OCI-LY7 (cell line): ENCODE measurements around the gene BAAT. TPM values are rescaled to one million over a fixed set of nuclear protein-coding genes. Genes with fewer than 3 reads are reported as not detected.

Experiments used
- BruUV-seq: library from RNA; stranded (reverse); fragments of 400-500 nt; replicated peaks from 2 replicates; lab custom pipeline; 2021; lab: Mats Ljungman, UMichigan
- CTCF ChIA-PET: fragments of 300-600 bp; sonication (Branson Sonifier 250); formaldehyde crosslinking; loops from one replicate; lab custom pipeline; 2022; ENCODE audit warnings: antibody characterized with exemption; ENCODE audit not compliant: unreplicated experiment; lab: Charles Lee
- POLR2A ChIA-PET: fragments of 300-600 bp; sonication (Branson Sonifier 250); formaldehyde crosslinking; loops from one replicate; lab custom pipeline; 2022; ENCODE audit warnings: antibody characterized with exemption; lab: Charles Lee
- DNase-seq: peaks from one replicate; pipeline ENCODE4 v3.0.0-alpha.2; 2015; ENCODE audit warnings: low spot score
- H2AFZ ChIP-seq: fragments of 200-600 bp; sonication (generic), shearing (Covaris generic); 2 replicates; pipeline ENCODE4 v1.6.1; 2014; ENCODE audit warnings: mild to moderate bottlenecking, antibody characterized with exemption, low read length, moderate library complexity
- H3K27ac ChIP-seq: fragments of 200-600 bp; sonication (generic); 2 replicates; pipeline ENCODE4 v1.5.1; 2014; ENCODE audit warnings: mixed run types, low read depth, mild to moderate bottlenecking, moderate library complexity, low read length, inconsistent platforms; ENCODE audit not compliant: poor library complexity, severe bottlenecking
- H3K36me3 ChIP-seq: fragments of 200-600 bp; sonication (generic); 2 replicates; pipeline ENCODE4 v1.6.1; 2014; ENCODE audit warnings: mild to moderate bottlenecking, antibody characterized with exemption, low read length, moderate library complexity, mixed read lengths; ENCODE audit not compliant: insufficient read depth
- H3K4me1 ChIP-seq: fragments of 200-600 bp; sonication (generic); 2 replicates; pipeline ENCODE4 v1.5.1; 2014; ENCODE audit warnings: mild to moderate bottlenecking, low read length; ENCODE audit not compliant: insufficient read depth, poor library complexity, severe bottlenecking
- H3K4me2 ChIP-seq: fragments of 200-600 bp; sonication (generic); 2 replicates; pipeline ENCODE4 v1.6.1; 2014; ENCODE audit warnings: mild to moderate bottlenecking, low read length
- H3K4me3 ChIP-seq: fragments of 200-600 bp; sonication (generic); 2 replicates; pipeline ENCODE4 v1.5.1; 2014; ENCODE audit warnings: mild to moderate bottlenecking, low read depth, low read length; ENCODE audit not compliant: poor library complexity, severe bottlenecking
- H3K79me2 ChIP-seq: fragments of 200-600 bp; sonication (generic); 2 replicates; pipeline ENCODE4 v1.6.1; 2016; ENCODE audit warnings: low read depth, mild to moderate bottlenecking, low read length, moderate library complexity, mixed read lengths; ENCODE audit not compliant: insufficient read depth
- H3K9me2 ChIP-seq: fragments of 200-600 bp; sonication (generic); 2 replicates; pipeline ENCODE4 v1.6.1; 2016; ENCODE audit warnings: mild to moderate bottlenecking, low read length, mixed read lengths; ENCODE audit not compliant: insufficient read depth
- H3K9me3 ChIP-seq: fragments of 200-600 bp; sonication (generic); 2 replicates; pipeline ENCODE4 v1.6.1; 2014; ENCODE audit warnings: mild to moderate bottlenecking, mixed run types, low read length, mixed read lengths
- H4K20me1 ChIP-seq: fragments of 200-600 bp; sonication (generic); 2 replicates; pipeline ENCODE4 v1.6.1; 2014; ENCODE audit warnings: mild to moderate bottlenecking, antibody characterized with exemption, low read length, moderate library complexity, mixed read lengths; ENCODE audit not compliant: insufficient read depth
- CTCF ChIP-seq: fragments of 200-600 bp; sonication (generic); conservative IDR thresholded peaks from 2 replicates; pipeline ENCODE4 v1.5.1; 2014; ENCODE audit warnings: mild to moderate bottlenecking, antibody characterized with exemption, low read length, moderate library complexity, mixed read lengths
- EZH2phosphoT487 ChIP-seq: fragments of 200-600 bp; sonication (generic); IDR thresholded peaks from 2 replicates; pipeline ENCODE4 v1.6.1; 2018; ENCODE audit warnings: low read depth, borderline replicate concordance, mild to moderate bottlenecking, mixed run types, antibody characterized with exemption, low read length, moderate library complexity, mixed read lengths
- intact Hi-C: fragments of 100-400 bp; cut with micrococcal nuclease; formaldehyde crosslinking; loops from one replicate; pipeline ENCODE4 v1.10.0; 2022; ENCODE audit not compliant: unreplicated experiment
- total RNA-seq, 2 experiments: library from RNA; depleted of rRNA in 1 of 2; stranded (reverse); fragments of >200 nt in 1 of 2; shearing (Covaris generic) in 1 of 2; gene quantifications; 2 replicates each; pipeline ENCODE4 v1.2.3, GENCODE V29; 2014 to 2022

The BAAT gene
- total RNA-seq, 2 experiments from 2014 or later, result 0.13 TPM; not detected in 1

DNA sequence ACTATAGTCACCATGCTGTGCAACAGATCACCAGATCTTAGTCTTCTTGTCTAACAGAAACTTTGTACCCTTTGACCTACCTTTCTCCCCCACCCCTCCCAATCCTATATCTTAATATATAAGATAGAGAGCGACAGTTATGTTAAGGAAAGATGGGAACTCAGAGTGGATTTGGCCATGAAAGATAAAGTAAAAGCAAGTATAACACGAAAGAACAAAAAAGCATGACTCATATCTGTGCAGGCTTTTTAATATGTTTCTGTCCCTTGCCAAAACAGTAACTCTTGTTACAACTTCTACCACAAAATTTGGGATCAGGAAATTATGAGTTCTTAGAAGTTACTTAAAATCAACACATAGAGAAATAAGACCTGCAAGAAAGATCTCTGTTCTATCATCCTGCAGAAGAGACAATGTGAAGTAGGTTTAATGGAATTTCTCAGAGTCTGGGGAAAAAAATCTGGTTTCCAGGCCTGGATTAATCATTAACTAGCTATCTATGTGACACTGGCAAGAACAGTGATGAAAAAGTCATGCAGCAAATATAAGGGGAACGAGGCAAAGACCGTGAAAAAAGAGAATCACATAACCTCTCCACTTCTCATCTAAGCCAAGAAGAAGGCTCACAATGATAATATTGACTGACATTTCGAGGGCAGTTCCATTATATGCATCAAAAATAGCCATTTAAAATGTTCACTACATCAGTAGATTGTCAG is 18.6 kb downstream of the BAAT start:
- ChIA-PET POLR2A (interaction anchor here (0.7 kb wide), 1 partner anchor 266 kb away, joined by 7 read pairs; no protein-coding TSS in a partner anchor), CTCF (no interaction called here)
- no peak overlapping the region for H2AFZ ChIP-seq
- H3K9me3 ChIP-seq, result no peaks in the 10 kb centered on the region
- no peaks in the 10 kb centered on the region for H4K20me1 ChIP-seq
- BruUV-seq, result no TSS peak
- no peaks in the 10 kb centered on the region for H3K4me1 ChIP-seq
- intact Hi-C loops, result no loop called here
- no peaks in the 10 kb centered on the region for H3K79me2 ChIP-seq
- no peak overlapping the region for H3K4me3 ChIP-seq
- H3K36me3 ChIP-seq, result no peaks in the 10 kb centered on the region
- no peak overlapping the region for H3K4me2 ChIP-seq
- no peak for DNase-seq
- H3K9me2 ChIP-seq, result no peaks in the 10 kb centered on the region
- H3K27ac ChIP-seq, result no peak overlapping the region
- no peak for TF ChIP-seq CTCF
- no peak for TF ChIP-seq EZH2phosphoT487

GRCh38 chr9:101365181-101365580 is 19.6 kb downstream of the BAAT start:
- intact Hi-C loops, result no loop called here
- Histone ChIP-seq H2AFZ (no peak overlapping the region), H3K4me3 (no peak overlapping the region), H3K9me2 (no peaks in the 10 kb centered on the region), H3K4me2 (no peak overlapping the region), H3K4me1 (no peaks in the 10 kb centered on the region), H4K20me1 (no peaks in the 10 kb centered on the region), H3K79me2 (no peaks in the 10 kb centered on the region), H3K27ac (no peak overlapping the region), H3K36me3 (no peaks in the 10 kb centered on the region), H3K9me3 (no peaks in the 10 kb centered on the region)
- ChIA-PET POLR2A (no interaction called here), CTCF (no interaction called here)
- BruUV-seq, result no TSS peak
- TF ChIP-seq CTCF (no peak), EZH2phosphoT487 (no peak)
- no peak for DNase-seq

GRCh38 chr9:101362450-101362849 is 22.4 kb downstream of the BAAT start:
- Histone ChIP-seq H3K4me2 (no peak overlapping the region), H3K4me1 (no peaks in the 10 kb centered on the region), H2AFZ (no peak overlapping the region), H3K9me2 (no peaks in the 10 kb centered on the region), H3K9me3 (no peaks in the 10 kb centered on the region), H3K79me2 (no peaks in the 10 kb centered on the region), H3K36me3 (no peaks in the 10 kb centered on the region), H3K27ac (no peak overlapping the region), H3K4me3 (no peak overlapping the region), H4K20me1 (no peaks in the 10 kb centered on the region)
- intact Hi-C loops, result no loop called here
- no peak for DNase-seq
- TF ChIP-seq EZH2phosphoT487, result no peak
- no peak for TF ChIP-seq CTCF
- ChIA-PET POLR2A (no interaction called here), CTCF (no interaction called here)
- BruUV-seq, result no TSS peak
